K562 (cell line): ENCODE measurements around the gene CCDC97. TPM values are rescaled to one million over a fixed set of nuclear protein-coding genes. Genes with fewer than 3 reads are reported as not detected.

Experiments
- ATAC-seq: fragments of 200-7000 bp; cut with Tn5 transposase; 3 replicates; pipeline ENCODE4 v1.9.1; 2020; ENCODE audit warnings: moderate library complexity
- BruUV-seq: library from RNA; stranded (reverse); fragments of 400-500 nt; replicated peaks from 2 replicates; lab custom pipeline; 2021; lab: Mats Ljungman, UMichigan
- CTCF ChIA-PET: fragments of 300-600 bp; formaldehyde crosslinking; extraction: SDS; loops from one replicate; lab custom pipeline; 2021; ENCODE audit warnings: low intra/inter-chr PET ratio; lab: Yijun Ruan, JAX
- POLR2A ChIA-PET: fragments of 300-600, 350-650 bp; sonication (Branson Sonifier 250); formaldehyde crosslinking; extraction: SDS; loops from one replicate; lab custom pipeline; 2021; ENCODE audit warnings: antibody characterized with exemption, inconsistent platforms; lab: Yijun Ruan, JAX
- DNase-seq, 4 experiments: peaks; one replicate each; pipeline versions ENCODE4 v3.0.0 to v3.0.0-alpha.2; 2011 to 2018; ENCODE audit warnings: low spot score in 3 of 4, mixed read lengths in 3 of 4; ENCODE audit errors: extremely low read depth in 1 of 4
- FAIRE-seq: peaks from 2 replicates; lab custom pipeline; 2011; peaks lifted over from hg19 to GRCh38; lab: Jason Lieb, UNC
- H2AFZ ChIP-seq: 2 replicates; pipeline ENCODE4 v1.6.0; 2011; ENCODE audit warnings: low read depth, low read length, control low read depth, inconsistent platforms
- H3K27ac ChIP-seq: fragments of 200-600 bp; 3 replicates; pipeline ENCODE4 v1.8.0; 2011; ENCODE audit warnings: low read depth, mild to moderate bottlenecking, control low read depth, inconsistent platforms, low read length, moderate library complexity, mixed read lengths; ENCODE audit errors: extremely low read depth
- H3K27me3 ChIP-seq, 2 experiments: fragments of 300-600 bp in 1 of 2; 2 replicates in 1 of 2; 3 replicates in 1 of 2; pipeline versions ENCODE4 v1.6.0 to v1.8.0; 2011; ENCODE audit warnings: inconsistent platforms in 2 of 2, low read length in 2 of 2, mild to moderate bottlenecking in 1 of 2, mixed read lengths in 1 of 2, moderate library complexity in 1 of 2; ENCODE audit not compliant: control insufficient read depth in 2 of 2, insufficient read depth in 2 of 2
- H3K36me3 ChIP-seq: fragments of 300-600 bp; 3 replicates; pipeline ENCODE4 v1.8.0; 2011; ENCODE audit warnings: mild to moderate bottlenecking, low read length, inconsistent platforms; ENCODE audit not compliant: control insufficient read depth, insufficient read depth
- H3K4me1 ChIP-seq, 2 experiments: fragments of 200-600 bp in 1 of 2; replicated peaks in 1 of 2; 2 replicates in 1 of 2; 3 replicates in 1 of 2; pipeline versions ENCODE4 v1.5.1 to v1.8.0; 2011; ENCODE audit warnings: inconsistent platforms in 2 of 2, low read length in 2 of 2, mild to moderate bottlenecking in 1 of 2, mixed read lengths in 1 of 2, moderate library complexity in 1 of 2; ENCODE audit not compliant: control insufficient read depth in 2 of 2, insufficient read depth in 2 of 2
- H3K4me2 ChIP-seq: 2 replicates; pipeline ENCODE4 v1.6.1; 2011; ENCODE audit warnings: low read length, control low read depth, inconsistent platforms, mixed read lengths; ENCODE audit not compliant: insufficient read depth
- H3K4me3 ChIP-seq: fragments of 200-600 bp; sonication (generic), shearing (Covaris generic); 2 replicates; pipeline ENCODE4 v1.5.1; 2016; ENCODE audit warnings: control low read depth, inconsistent platforms
- H3K79me2 ChIP-seq: fragments of 200-600 bp; 3 replicates; pipeline ENCODE4 v1.8.0; 2011; ENCODE audit warnings: low read length, inconsistent platforms; ENCODE audit not compliant: control insufficient read depth, insufficient read depth
- H3K9ac ChIP-seq, 2 experiments: 2 replicates each; pipeline versions ENCODE4 v1.6.0 to v1.6.1; 2011; ENCODE audit warnings: low read depth in 2 of 2, low read length in 2 of 2, control low read depth in 1 of 2, inconsistent platforms in 1 of 2, mild to moderate bottlenecking in 1 of 2, mixed read lengths in 1 of 2; ENCODE audit not compliant: insufficient read depth in 1 of 2
- H3K9me1 ChIP-seq: one replicate; pipeline ENCODE4 v1.6.0; 2011; ENCODE audit warnings: inconsistent platforms, mild to moderate bottlenecking, low read length, moderate library complexity; ENCODE audit not compliant: control insufficient read depth, insufficient read depth
- H3K9me3 ChIP-seq: replicated peaks from 2 replicates; pipeline ENCODE4 v1.5.1; 2011; ENCODE audit warnings: low read depth, low read length, inconsistent platforms; ENCODE audit not compliant: control insufficient read depth, insufficient read depth
- H4K20me1 ChIP-seq: replicated peaks from 2 replicates; pipeline ENCODE4 v1.6.1; 2011; ENCODE audit warnings: low read length, inconsistent platforms, mixed read lengths; ENCODE audit not compliant: control insufficient read depth, insufficient read depth
- ARNT ChIP-seq, 2 experiments: fragments of 450-650 bp; IDR thresholded peaks; 2 replicates each; pipeline ENCODE4 v1.6.1; 2016; ENCODE audit warnings: mild to moderate bottlenecking in 1 of 2
- WGBS: fragments of 100-300 bp; shearing (Covaris generic); methylation state at CpG from one replicate; pipeline ENCODE4 v1.1.6; 2016; ENCODE audit warnings: low coverage, mixed read lengths; ENCODE audit not compliant: insufficient coverage; ENCODE audit errors: missing lambda C conversion rate; 5-methylcytosine and 5-hydroxymethylcytosine counted together
- in situ Hi-C: fragments of 300-500 bp; cut with MboI; formaldehyde crosslinking; loops from 4 replicates; pipeline ENCODE4 v1.15.0; 2018; ENCODE audit warnings: inconsistent platforms, mixed read lengths
- intact Hi-C: fragments of 100-400 bp; cut with micrococcal nuclease; formaldehyde crosslinking; loops from 2 replicates; pipeline ENCODE4 v1.14.2; 2022
- polyA plus RNA-seq, 8 experiments: library from polyadenylated mRNA; depleted of rRNA in 4 of 8; stranded (reverse) in 5 of 8; unstranded in 3 of 8; fragments of >200 nt; fragmentation: Nextera tagmentation in 2 of 8; fragmentation: Illumina TruSeq in 1 of 8; extraction: Ambion mirVana in 2 of 8; extraction: Trizol in 1 of 8; gene quantifications; 2 replicates each; pipeline versions ENCODE4 v1.2.1 to v1.2.3, GENCODE V29; 2011 to 2014; ENCODE audit warnings: inconsistent platforms in 1 of 8, missing spikeins in 1 of 8
- total RNA-seq, 7 experiments: library from RNA; depleted of rRNA in 6 of 7; stranded (reverse); fragments of >200 nt in 6 of 7; fragmentation: Illumina TruSeq in 2 of 7; extraction: Trizol in 2 of 7; gene quantifications; 2 replicates each; pipeline versions ENCODE4 v1.2.1 to v1.2.3, GENCODE V29; 2011 to 2021; ENCODE audit warnings: low replicate concordance in 1 of 7
- TF ChIP-seq, protein P1 (sequence below): sonication (generic); formaldehyde crosslinking; IDR thresholded peaks from 2 replicates; pipeline ENCODE4 v1.8.1; 2023; ENCODE audit warnings: mild to moderate bottlenecking, missing genetic modification reagents, moderate library complexity
- TF ChIP-seq, protein P2 (sequence below): fragments of 450-650 bp; IDR thresholded peaks from 2 replicates; pipeline ENCODE4 v1.6.1; 2018; ENCODE audit not compliant: partially characterized antibody

Gene CCDC97
- total and polyA plus RNA-seq, 9 of the 15 experiments (the other 6 are each of a cell fraction or from before 2014, with no cell fraction given): 0.60 to 16.5 (median 7.0) TPM

DNA sequence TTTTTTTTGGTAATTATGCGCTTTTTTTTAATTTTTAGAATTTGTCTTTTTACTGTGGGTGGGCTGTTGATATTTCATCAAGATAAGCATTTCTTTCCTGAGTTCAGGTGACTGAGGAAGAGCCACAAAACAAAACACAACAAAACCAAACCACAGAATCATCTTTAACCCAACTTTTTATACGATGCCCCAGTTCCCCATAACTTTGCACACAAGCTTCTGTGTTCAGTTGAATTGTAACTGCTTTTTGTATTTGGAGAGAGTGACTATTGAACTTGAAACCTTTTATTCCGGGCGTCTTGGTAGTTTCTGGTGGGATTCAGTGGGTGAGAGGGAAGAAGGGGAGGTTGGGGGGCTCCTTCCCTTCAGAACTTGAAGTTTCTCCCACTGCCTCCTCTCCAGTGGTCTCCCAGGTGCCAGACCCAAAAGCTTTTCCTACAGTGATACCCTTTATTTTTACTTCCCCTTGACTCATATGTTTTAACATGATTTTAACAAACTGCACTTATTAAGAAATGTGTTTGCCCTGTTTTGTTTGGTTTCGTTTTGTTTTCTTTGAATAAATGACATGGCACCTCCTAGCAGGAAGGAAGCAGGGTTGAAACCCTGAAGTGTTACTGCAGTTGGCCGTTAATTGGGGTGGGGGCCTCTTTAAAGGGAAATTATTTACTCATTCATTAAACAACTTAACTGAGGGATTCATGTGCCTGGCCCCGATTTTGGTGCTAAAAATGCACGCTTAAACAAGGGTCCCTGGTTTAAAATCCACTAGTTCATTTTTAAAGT, 2.7 kb upstream of the CCDC97 start:
- Histone ChIP-seq H3K27ac (no peak overlapping the region; the same call in 2 of the 3 replicates), H3K4me3 (no peak overlapping the region), H3K9me1 (no peaks in the 10 kb centered on the region), H2AFZ (no peak overlapping the region), H3K4me2 (no peak overlapping the region), H3K27me3 (no peaks in the 10 kb centered on the region), H3K36me3 (peaks cover 61% of the 10 kb centered on the region), H3K9ac (no peak overlapping the region), H3K4me1 (peaks cover 11 to 12% of the 10 kb centered on the region in 2 experiments; a peak in 4 of 5 replicates), H3K79me2 (peaks cover 24% of the 10 kb centered on the region), H3K9me3 (no peaks in the 10 kb centered on the region), H4K20me1 (peaks cover 7% of the 10 kb centered on the region; the same call in 1 of the 2 replicates)
- DNase-seq: no peak
- ATAC-seq: no peak
- BruUV-seq: TSS peak; percentile 42
- ChIA-PET CTCF (interaction anchor here (1.0 to 1.7 kb wide), 2 partner anchors 103 to 181 kb away, joined by 3 to 13 read pairs; no protein-coding TSS in a partner anchor), POLR2A (interaction anchor here (0.6 to 2.2 kb wide), 3 partner anchors 38 to 291 kb away, joined by 3 to 8 read pairs (median 3); partner anchors contain the start of gene HNRNPUL1)
- FAIRE-seq: no peak
- 63% methylated on average over 8 of the region's 8 CpGs for WGBS
- intact Hi-C loops (loop anchor here (5.0 kb wide), 2 partner anchors 45 to 105 kb away; partner anchors contain the start of gene TGFB1), in situ Hi-C loops (loop anchor here (25.0 kb wide), 1 partner anchor 255 kb away; no protein-coding TSS in a partner anchor)
- TF ChIP-seq, protein P1, sequence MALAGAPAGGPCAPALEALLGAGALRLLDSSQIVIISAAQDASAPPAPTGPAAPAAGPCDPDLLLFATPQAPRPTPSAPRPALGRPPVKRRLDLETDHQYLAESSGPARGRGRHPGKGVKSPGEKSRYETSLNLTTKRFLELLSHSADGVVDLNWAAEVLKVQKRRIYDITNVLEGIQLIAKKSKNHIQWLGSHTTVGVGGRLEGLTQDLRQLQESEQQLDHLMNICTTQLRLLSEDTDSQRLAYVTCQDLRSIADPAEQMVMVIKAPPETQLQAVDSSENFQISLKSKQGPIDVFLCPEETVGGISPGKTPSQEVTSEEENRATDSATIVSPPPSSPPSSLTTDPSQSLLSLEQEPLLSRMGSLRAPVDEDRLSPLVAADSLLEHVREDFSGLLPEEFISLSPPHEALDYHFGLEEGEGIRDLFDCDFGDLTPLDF (CRISPR knock-in tag): no peak
- TF ChIP-seq ARNT (IDR thresholded peaks at IDR 0.05): no peak
- TF ChIP-seq, protein P2, sequence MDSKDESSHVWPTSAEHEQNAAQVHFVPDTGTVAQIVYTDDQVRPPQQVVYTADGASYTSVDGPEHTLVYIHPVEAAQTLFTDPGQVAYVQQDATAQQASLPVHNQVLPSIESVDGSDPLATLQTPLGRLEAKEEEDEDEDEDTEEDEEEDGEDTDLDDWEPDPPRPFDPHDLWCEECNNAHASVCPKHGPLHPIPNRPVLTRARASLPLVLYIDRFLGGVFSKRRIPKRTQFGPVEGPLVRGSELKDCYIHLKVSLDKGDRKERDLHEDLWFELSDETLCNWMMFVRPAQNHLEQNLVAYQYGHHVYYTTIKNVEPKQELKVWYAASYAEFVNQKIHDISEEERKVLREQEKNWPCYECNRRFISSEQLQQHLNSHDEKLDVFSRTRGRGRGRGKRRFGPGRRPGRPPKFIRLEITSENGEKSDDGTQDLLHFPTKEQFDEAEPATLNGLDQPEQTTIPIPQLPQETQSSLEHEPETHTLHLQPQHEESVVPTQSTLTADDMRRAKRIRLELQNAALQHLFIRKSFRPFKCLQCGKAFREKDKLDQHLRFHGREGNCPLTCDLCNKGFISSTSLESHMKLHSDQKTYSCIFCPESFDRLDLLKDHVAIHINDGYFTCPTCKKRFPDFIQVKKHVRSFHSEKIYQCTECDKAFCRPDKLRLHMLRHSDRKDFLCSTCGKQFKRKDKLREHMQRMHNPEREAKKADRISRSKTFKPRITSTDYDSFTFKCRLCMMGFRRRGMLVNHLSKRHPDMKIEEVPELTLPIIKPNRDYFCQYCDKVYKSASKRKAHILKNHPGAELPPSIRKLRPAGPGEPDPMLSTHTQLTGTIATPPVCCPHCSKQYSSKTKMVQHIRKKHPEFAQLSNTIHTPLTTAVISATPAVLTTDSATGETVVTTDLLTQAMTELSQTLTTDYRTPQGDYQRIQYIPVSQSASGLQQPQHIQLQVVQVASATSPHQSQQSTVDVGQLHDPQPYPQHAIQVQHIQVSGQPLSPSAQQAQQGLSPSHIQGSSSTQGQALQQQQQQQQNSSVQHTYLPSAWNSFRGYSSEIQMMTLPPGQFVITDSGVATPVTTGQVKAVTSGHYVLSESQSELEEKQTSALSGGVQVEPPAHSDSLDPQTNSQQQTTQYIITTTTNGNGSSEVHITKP: no peak
